Measurements from ENCODE around the gene ATE1.

- no peak for TF ChIP-seq CTCF (IDR thresholded peaks at IDR 0.05)
- TF ChIP-seq POLR2AphosphoS5 (IDR thresholded peaks at IDR 0.05; ENCODE audit: insufficient read depth in 1 of 2, low read depth in 1 of 2), result no peak
- TF ChIP-seq POLR2A (IDR thresholded peaks at IDR 0.05), result no peak
Observed at GRCh38 chr10:121911421-121911697, 16.5 kb downstream of the ATE1 start.

Measured in vagina (tissue), 2 donors.